ENCODE results near the gene DARS1. TPM values are rescaled to one million over a fixed set of nuclear protein-coding genes. Genes with fewer than 3 reads are reported as not detected.

Gene DARS1
- total RNA-seq, 1 experiment from 2014 or later: 85.3 TPM

GRCh38 chr2:135980434-135981079 lies 4.9 kb downstream of the DARS1 start:
- Histone ChIP-seq H3K9me3 (ENCODE audit: control insufficient read depth, insufficient read depth, low read depth, low read length) (no peaks in the 10 kb centered on the region), H3K27me3 (ENCODE audit: control insufficient read depth, insufficient read depth, low read length) (no peaks in the 10 kb centered on the region), H3K4me3 (ENCODE audit: low read depth in 2 of 2, low read length in 2 of 2) (no peak overlapping the region), H3K4me1 (ENCODE audit: control insufficient read depth, insufficient read depth, low read length) (peaks cover 9% of the 10 kb centered on the region; the same call in 1 of the 2 replicates), H3K36me3 (ENCODE audit: control insufficient read depth, insufficient read depth, low read length) (peaks cover 37% of the 10 kb centered on the region), H3K27ac (ENCODE audit: low read length) (no peak overlapping the region)
- intact Hi-C loops (cut with micrococcal nuclease; ENCODE audit: unreplicated experiment): loop anchor here (10.0 kb wide), 1 partner anchor 134 kb away; the partner anchor contains the start of gene CXCR4
- ATAC-seq (no peak), DNase-seq (ENCODE audit: low read depth, low spot score) (no peak)
- CTCF ChIA-PET: no interaction called here
- POLR2A ChIA-PET: no interaction called here
- BruUV-seq (replicated peaks): no TSS peak
- TF ChIP-seq REST (IDR thresholded peaks at IDR 0.05; ENCODE audit: insufficient read depth in 1 of 2, low read depth in 2 of 2, low read length in 1 of 2) (no peak), TCF7L2 (IDR thresholded peaks at IDR 0.05; ENCODE audit: low read depth, low read length) (no peak), SIN3A (IDR thresholded peaks at IDR 0.05; ENCODE audit: borderline replicate concordance, insufficient read depth, low read depth, low read length) (no peak), POLR2AphosphoS5 (IDR thresholded peaks at IDR 0.05; ENCODE audit: low read depth, low read length) (no peak), CTCF (IDR thresholded peaks at IDR 0.05) (no peak)
- in situ Hi-C loops (cut with HindIII; ENCODE audit: low pct_unique_long_range_greater_than_20kb, low sequenced_read_pairs): no loop called here

- no TSS peak for BruUV-seq (replicated peaks)
- TF ChIP-seq TCF7L2 (IDR thresholded peaks at IDR 0.05; ENCODE audit: low read depth, low read length) (no peak), REST (IDR thresholded peaks at IDR 0.05; ENCODE audit: insufficient read depth in 1 of 2, low read depth in 2 of 2, low read length in 1 of 2) (no peak), SIN3A (IDR thresholded peaks at IDR 0.05; ENCODE audit: borderline replicate concordance, insufficient read depth, low read depth, low read length) (no peak), POLR2AphosphoS5 (IDR thresholded peaks at IDR 0.05; ENCODE audit: low read depth, low read length) (no peak), CTCF (IDR thresholded peaks at IDR 0.05) (no peak)
- in situ Hi-C loops (cut with HindIII; ENCODE audit: low pct_unique_long_range_greater_than_20kb, low sequenced_read_pairs): no loop called here
- DNase-seq (ENCODE audit: low read depth, low spot score): no peak
- ChIA-PET CTCF (interaction anchor here (0.6 kb wide), 1 partner anchor 383 kb away, joined by 6 read pairs; no protein-coding TSS in a partner anchor), POLR2A (no interaction called here)
- H3K4me1 ChIP-seq (ENCODE audit: control insufficient read depth, insufficient read depth, low read length): no peaks in the 10 kb centered on the region
- intact Hi-C loops (cut with micrococcal nuclease; ENCODE audit: unreplicated experiment): no loop called here
- H3K27ac ChIP-seq (ENCODE audit: low read length): no peak overlapping the region
- H3K4me3 ChIP-seq (ENCODE audit: low read depth in 2 of 2, low read length in 2 of 2): no peak overlapping the region
- ATAC-seq: no peak
- H3K9me3 ChIP-seq (ENCODE audit: control insufficient read depth, insufficient read depth, low read depth, low read length): no peaks in the 10 kb centered on the region
- no peaks in the 10 kb centered on the region for H3K27me3 ChIP-seq (ENCODE audit: control insufficient read depth, insufficient read depth, low read length)
- peaks cover 22% of the 10 kb centered on the region for H3K36me3 ChIP-seq (ENCODE audit: control insufficient read depth, insufficient read depth, low read length)
These were observed 9.7 kb downstream of the DARS1 start for GRCh38 chr2:135975702-135976101.
